GM18858 (cell line): ENCODE results near the gene CD248.

Experiments
- ATAC-seq: cut with Tn5 transposase; IDR thresholded peaks from one replicate; pipeline ENCODE4 v1.9.1; 2021; ENCODE audit not compliant: unreplicated experiment

The CD248 gene

DNA sequence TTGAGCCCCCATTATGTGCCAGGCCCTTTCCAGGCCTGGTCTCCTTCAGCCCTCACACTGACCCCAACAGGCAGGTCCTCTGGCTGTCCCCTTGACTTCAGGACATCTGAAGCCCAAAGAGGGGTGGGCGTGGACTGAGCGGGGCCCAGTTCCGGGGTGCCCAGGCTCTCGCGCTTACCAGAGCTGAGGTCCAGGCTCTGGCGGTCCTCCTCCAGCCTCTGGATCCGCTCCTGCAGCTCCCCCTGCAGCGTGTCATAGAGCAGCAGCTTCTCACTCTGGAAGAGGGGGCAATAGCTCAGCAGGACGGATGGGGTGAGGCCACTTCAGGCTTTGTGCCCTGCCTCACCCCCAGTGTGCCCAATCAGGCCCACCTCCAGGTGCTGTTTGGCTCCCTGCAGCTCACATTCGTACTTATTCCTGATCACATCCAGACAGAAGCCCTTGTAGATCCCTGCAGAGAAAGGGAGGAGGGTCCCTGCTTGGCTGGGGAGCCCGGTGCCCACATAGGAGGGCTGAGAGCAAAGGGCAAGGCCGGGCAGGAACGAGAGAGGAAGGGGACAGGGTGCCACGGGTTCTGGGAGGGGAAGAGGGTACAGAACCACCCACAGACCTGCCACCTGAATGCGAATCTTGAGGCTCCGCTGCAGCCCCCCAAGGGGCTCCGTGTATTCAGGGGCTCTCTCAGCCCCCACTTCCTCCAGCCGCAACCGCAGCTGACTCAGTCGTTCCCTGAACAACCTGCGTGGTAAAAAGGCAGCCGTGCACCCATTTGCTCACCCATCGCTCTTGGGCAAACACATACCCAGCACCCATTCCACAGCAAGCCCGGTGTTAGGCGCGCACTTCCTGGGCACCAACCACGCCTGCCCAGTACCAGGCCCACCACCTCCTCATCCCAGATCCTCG lies 24.0 kb upstream of the CD248 start:
- ATAC-seq, result no peak

GRCh38 chr11:66339686-66340483 lies 23.0 kb upstream of the CD248 start:
- no peak for ATAC-seq

- ATAC-seq, result no peak
Measured at GRCh38 chr11:66339162-66339675, 22.4 kb upstream of the CD248 start.

GRCh38 chr11:66338276-66339161 lies 21.7 kb upstream of the CD248 start:
- ATAC-seq, result no peak

DNA sequence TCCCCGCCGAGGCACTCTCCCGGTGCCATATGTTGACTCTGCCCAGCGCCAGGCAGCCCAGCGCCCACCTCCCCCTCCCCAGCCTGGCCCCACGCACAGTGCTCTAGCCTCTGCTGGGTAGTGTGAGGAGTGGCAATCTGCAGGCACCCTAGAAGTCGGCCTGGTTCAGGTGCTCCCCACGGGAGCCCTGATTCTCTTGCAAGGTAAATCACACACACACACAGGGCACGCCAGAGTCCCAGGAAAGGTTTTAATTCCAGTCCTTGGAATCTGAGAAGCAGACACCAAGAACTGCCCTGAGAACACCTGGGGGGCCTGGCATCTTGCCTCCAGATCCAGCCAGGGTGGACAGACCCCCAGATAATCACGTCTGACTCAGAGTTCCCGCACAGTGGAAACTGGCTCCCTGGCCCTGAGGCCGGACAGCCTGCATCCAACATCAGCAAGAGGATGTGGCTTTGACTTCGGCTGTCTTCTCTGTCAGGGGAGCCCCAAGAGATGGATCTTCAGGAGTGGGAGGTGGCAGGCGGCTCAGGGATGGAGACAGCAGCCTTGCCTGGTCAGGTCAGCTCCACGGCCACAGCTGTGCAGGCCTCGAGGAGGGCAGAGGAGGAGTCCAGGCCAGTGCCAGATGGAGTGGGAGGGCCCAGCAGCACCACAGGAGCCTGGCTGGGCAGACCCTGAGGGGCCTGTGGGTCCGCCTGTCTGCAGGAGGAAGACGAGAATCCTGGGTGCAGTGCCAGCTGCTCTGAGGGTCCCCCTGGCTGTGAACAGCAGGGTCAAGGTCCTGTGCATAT lies 20.5 kb upstream of the CD248 start:
- ATAC-seq, result no peak

GRCh38 chr11:66336234-66337102 lies 19.6 kb upstream of the CD248 start, which contains the start of gene RIN1:
RIN1 (minus strand) TSS chr11:66336434; CDS start chr11:66336402, 32 bp downstream.
- ATAC-seq, result no peak

DNA sequence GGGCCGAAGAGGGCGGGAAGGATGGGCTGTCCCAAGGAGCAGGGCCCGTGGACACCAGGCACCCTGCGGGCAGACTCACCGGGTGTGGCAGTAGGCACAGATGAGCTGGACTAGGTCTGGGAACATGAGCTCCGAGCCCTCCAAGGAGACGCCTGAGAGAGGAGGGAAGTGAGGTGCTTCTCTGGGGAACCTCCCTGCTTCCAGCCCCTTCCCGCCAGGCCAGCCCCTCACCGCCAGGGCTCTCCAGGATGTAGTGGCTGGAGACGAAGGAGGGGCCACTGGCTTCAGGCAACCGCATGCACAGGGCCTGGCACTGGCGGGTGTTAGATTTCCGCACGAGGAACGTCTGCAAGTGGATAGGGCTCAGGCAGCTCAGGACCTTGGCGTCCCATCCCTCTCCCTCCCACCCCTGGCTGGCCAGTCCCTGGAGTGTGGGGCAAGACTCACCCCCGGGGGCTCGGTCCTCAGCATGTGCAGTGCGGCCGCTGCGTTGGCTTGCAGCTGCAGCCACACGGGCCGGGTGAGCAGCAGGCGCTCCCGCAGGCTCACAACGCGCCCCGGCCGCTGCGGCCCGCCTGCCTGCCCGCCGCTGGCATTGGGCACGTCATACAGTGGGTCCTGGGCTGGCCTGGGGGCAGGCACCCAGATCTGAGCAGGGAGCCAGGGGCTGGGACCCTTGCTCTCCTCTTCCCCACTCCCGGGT lies 18.8 kb upstream of the CD248 start:
- no peak for ATAC-seq

- ATAC-seq, result no peak
Measured at GRCh38 chr11:66334605-66335442, 18.0 kb upstream of the CD248 start.

DNA sequence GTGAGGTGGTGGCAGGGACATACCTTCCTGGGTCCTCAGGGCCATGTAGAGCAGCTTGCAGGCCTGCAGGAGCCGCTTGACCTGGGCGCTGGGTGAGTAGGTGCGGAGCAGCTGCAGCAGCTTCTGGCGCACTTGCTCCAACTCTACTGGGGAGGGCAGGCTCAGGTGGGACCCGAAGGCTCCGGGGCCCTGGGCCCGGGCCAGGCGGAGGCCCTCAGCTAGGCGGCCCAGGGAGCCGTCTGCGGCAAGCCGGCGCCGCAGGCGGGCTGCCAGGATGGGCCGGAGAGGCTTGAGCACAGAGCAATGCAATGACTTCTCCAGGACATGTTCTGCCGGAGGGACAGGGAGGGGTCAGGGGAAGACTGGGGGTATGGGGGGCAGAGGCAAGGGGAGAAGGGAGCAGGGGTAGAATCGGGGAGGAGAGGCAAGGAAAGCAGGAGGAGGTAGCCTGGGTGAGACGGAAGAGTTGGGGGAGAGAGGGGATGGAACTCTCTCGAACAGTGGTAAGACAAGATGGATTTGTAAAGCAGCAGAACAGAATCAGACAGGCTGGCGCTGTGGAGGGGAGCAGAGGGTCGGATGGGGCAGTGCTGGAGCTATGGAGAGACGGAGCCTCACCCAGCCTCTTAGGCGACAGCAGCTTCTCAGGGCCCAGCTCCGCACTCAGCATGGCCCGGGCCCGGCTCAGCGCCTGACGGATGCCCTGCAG lies 17.2 kb upstream of the CD248 start:
- no peak for ATAC-seq

DNA sequence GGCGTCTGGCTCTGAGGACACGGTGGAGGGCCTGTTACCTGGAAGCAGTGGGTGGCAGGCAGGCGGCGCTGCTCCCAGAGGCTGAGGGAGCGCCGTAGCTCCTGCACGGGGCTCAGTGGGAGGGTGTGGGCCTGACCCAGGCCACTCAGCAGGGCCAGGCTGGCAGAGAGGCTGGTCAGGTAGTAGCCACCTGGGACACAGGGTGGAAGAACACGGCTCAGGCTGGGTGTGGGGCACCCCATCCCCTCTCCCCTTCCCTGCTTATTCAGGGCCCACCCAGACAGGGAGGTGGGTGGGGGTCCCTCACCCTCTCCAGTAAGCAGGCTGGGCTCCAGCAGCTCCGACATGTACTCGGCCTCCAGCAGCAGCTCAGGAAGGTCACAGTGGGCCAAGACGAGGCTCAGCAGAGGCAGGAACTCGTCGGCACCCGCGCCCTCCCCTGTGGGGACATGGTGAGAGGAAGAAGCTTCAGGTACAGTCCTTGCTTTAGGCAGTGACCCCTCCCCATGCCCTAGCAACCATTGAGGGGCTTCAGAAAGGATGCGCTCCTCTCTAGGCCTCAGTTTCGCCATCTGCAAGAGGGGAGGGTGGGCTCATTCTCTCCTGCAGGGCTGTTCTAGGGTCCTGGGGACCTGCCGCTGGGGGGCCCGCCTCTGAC lies 16.5 kb upstream of the CD248 start:
- no peak for ATAC-seq

GRCh38 chr11:66332371-66333219 lies 15.8 kb upstream of the CD248 start:
- no peak for ATAC-seq

- ATAC-seq, result no peak
Measured at GRCh38 chr11:66331542-66332370, 14.9 kb upstream of the CD248 start.

DNA sequence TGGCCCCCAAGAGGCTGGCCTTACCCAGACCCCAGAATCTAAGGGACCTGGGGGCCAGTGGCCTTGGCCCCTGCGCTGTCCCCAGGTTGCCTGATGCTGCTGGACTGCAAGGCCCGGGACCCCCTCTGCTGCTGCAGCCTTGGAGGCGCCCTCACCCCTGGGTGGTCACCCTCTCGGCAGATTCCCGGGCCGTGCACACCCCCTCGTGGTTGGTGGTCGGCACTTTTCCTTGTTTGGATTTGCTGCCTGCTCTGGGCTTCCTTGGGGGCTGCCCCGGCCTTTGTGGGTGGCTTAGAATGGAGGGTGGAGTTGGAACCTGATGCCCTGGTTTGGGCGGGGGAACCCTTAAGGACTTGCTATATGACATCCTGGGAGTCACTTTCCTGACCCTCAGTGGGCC lies 14.1 kb upstream of the CD248 start:
- no peak for ATAC-seq

DNA sequence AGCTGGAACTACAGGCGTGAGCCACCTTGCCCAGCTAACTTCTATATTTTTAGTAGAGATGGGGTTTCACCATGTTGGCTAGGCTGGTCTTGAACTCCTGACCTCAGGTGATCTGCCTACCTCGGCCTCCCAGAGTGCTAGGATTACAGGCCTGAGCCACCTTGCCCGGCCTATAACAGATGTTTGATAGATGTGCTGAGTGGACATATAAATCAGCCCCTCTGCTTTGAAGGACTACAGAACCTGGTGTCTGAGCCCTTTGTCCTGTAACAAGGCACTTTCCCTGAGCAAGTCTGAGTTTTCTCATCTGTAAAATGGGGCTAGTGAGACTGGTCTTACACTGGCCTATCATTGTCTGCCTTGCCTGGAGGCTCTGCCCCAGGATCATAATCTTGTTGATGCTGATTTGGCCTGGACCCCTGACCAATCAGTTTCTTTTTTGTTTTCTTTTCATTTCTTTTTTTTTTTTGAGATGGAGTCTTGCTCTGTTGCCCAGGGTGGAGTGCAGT lies 12.4 kb upstream of the CD248 start:
- ATAC-seq, result no peak
